Activated CD4-positive, alpha-beta T cell treated with anti-CD3 and anti-CD28 coated beads, Interleukin-2, amount 50 U/mL, for 16 hours (primary cell): ENCODE data around the gene TGFB1.
"Not testable (repeated sequence)": the region's sequence is repeated elsewhere in the genome, so short reads cannot be mapped to it uniquely, and the experiment has no call there.

Experiments
- DNase-seq: peaks from one replicate; pipeline ENCODE4 v3.0.0-alpha.2; 2020

The TGFB1 gene

DNA sequence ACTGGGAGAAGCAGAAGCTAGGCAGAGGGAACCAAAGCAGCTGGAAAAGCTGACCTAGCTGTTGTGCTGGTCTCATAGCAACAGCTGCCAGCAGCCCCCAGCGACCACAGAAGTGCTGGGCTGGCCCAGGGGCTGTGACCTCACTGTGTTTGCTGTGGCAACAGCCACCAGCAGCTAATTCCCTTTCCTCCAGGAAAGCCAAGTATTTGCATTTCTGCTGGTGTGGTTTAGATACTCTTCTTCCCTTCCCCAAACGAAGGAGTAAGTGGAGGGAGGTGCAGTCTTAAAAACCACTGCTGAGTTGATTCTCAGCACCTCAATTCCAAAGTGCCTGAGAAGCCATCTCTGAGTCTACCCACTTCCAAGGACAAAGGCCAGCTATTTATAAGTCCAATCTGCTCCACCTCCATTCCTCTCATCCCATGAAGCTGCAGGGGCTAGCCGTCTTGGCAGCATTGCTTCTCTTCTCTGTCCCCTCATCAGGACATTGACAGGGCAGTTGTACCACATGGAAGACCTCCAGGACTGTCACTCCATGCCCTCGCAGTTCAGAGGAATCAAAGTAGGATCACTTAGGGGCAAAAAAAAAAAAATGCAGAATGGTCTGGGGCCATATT lies 55.3 kb downstream of the TGFB1 start:
- no peak for DNase-seq

DNA sequence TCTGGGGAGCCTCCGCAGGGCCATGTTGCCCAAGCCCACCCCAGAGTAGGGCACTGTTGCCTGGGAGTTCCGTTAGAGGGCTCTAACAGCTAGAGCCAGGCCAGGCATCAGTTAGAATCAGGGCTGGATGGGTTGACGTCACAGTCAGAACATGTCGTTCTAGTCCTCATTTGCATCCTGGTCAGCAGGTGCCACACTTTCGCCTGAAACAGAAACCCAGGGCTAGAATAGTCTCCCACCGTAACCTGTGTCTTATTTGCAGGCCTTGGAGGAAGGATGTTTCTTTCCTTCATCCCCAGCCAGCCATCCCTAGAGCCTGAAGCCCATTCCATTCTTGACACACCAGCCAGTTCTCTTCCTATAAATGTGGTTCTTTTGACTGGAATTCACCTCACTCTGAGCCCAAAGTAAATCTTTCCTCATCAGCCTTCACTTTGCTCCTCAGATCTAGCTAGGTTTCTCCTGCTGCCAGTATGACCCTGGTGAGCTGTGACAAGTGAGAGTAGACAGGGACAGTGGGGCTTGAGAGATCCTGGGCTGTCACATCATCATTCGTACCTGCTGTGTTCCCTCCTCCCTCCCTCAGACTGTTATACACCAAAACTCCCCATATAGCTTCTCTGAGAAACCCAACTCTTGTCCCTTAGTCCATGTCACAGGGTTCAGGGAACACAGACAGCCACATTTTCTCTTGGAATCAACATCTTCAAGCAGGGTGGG lies 55.9 kb downstream of the TGFB1 start:
- DNase-seq: no peak

DNA sequence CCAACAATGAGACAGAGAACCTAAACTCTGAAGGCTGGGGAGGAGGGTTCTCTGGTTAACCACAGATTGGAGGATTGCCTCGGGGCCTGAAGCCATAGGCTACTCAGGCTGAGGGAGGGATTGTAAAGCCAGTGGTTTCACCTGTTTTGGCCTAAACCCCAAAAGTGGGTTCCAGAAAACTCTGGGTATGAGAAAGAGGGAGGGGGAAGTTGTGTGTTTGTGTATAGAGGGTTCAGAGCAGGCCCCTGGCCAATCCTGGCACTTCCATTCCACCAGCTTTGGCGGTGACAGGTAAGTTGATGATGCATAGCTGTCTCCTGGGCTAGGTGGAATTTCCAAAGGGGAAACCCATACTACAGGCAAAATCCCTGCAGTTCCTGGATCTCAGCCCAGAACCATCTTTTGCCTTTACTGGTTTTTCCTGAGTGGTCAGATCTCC lies 57.3 kb downstream of the TGFB1 start:
- no peak for DNase-seq

DNA sequence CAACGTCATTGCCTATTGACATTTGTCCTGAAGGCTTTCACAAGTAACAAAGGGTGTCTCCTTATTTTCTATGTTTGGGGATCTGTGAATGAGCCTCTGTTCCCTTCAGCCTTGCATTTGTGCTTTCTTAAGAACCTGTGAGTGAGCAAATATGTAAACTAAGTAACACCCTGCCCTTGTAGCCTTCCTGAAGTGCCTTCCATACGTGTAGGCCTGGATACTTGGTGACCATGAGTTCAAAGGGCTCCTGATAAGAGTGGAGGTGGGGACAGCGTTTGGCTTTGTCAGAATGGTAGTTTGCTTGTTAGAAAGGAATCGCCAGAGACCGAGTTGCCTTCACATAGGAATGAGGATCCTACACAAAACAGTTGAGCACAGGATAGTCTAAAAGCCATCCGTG lies 58.2 kb downstream of the TGFB1 start:
- no peak for DNase-seq

DNA sequence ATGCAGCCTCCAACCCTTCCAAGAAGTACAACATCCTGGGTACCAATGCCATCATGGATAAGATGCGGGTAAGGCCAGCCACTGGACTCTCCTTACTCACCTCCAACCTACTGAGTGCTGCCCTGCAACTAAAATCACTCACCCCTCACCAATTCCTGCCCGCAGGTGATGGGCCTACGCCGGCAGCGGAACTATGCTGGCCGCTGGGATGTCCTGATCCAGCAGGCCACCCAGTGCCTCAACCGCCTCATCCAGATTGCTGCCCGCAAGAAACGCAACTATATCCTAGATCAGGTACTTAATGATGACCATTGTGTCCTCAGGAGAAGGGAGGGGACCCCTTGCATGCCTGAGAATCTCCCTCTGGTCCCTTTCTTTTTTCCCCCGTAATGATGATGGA lies 59.3 kb downstream of the TGFB1 start:
- DNase-seq: no peak

DNA sequence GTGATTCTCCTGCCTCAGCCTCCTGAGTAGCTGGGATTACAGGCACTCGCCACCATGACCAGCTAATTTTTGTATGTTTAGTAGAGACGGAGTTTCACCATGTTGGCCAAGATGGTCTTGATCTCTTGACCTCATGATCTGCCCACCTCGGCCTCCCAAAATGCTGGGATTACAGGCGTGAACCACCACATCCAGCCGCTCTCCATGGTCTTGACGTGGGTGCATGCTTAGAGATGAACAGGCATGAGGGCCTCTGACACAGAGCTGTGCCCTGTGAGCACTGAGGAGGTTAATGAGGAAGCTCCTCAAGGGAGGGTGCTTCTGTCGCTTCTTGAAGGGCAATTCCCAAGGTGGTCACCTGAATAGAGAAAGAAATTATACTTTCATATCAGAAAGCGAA lies 63.9 kb downstream of the TGFB1 start:
- not testable (repeated sequence) for DNase-seq

DNA sequence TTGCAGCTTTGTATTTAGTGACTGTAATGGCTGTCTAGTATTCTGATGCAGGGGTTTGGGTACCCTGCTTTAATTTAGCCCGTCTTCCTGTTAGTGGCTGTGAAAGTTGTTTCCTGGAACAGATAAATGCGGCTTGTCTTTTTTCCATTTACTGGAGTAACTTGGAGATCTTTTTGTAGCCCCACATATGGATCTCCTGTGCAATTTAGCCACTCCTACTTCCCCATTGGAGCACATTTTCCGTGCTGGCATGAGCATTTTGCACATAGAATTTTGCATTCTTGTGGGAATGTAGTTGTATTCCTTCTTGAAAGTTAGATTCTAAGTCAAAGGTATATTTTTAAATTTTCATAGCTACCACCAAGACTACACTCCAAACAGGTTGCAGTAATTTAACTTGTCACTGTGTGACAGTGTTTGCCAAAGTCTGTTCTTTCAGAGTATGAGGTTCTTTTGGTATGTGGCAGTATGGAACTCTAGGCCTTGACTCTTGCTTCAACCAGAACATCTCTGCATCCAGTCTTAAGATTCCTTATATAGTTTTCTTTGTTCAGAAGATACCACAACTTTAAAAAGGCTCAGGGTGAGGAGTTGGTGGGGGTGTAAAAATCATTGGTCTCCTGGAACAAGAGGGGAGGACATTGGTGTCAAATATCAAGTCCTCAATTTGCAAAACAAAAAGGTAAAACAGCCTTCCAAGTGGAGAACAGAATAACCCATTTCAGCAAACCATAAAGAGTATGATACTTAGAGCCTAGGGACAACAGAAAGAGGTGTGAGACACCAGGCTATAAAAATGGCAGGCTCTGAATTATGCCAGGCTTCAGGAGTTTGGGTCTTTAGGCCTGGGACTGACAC lies 64.8 kb downstream of the TGFB1 start:
- no peak for DNase-seq
